Measurements from ENCODE around the gene NT5DC4. TPM values are rescaled to one million over a fixed set of nuclear protein-coding genes. Genes with fewer than 3 reads are reported as not detected.

Gene NT5DC4
- total RNA-seq, 1 experiment from 2014 or later, result 0.22 TPM

- ChIA-PET RAD21 (ENCODE audit: low non-redundant PET in 1 of 2, low total read pairs in 2 of 2, uncharacterized antibody in 2 of 2, unreplicated experiment in 2 of 2) (no interaction called here), POLR2A (no interaction called here), CTCF (interaction anchor here (1.0 to 1.7 kb wide), 3 partner anchors 8 to 201 kb away, joined by 4 to 5 read pairs (median 4); no protein-coding TSS in a partner anchor)
- H3K79me2 ChIP-seq (ENCODE audit: insufficient read depth, low read length), result no peaks in the 10 kb centered on the region
- no peak overlapping the region for H3K9ac ChIP-seq (ENCODE audit: low read length)
- no peak overlapping the region for H3K4me2 ChIP-seq (ENCODE audit: low read length)
- no peak overlapping the region for H3K4me3 ChIP-seq (replicated peaks in 1 of 2; ENCODE audit: low read depth in 1 of 2, low read length in 2 of 2)
- TF ChIP-seq ZNF274 (IDR thresholded peaks at IDR 0.05; ENCODE audit: low read depth, low read length), result no peak
- TF ChIP-seq JUND (IDR thresholded peaks at IDR 0.05), result no peak
- TF ChIP-seq YY1 (IDR thresholded peaks at IDR 0.05; ENCODE audit: extremely low read depth, insufficient replicate concordance, low read depth, low read length), result no peak
- TF ChIP-seq EGR1 (IDR thresholded peaks at IDR 0.05; ENCODE audit: low read depth), result no peak
- TF ChIP-seq, protein P1, sequence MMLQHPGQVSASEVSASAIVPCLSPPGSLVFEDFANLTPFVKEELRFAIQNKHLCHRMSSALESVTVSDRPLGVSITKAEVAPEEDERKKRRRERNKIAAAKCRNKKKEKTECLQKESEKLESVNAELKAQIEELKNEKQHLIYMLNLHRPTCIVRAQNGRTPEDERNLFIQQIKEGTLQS (IDR thresholded peaks at IDR 0.05), result no peak
- H3K36me3 ChIP-seq (ENCODE audit: control insufficient read depth in 1 of 2, insufficient read depth in 2 of 2, low read length in 2 of 2), result peaks cover 41 to 44% of the 10 kb centered on the region in 2 experiments
- no peak overlapping the region for H2AFZ ChIP-seq (ENCODE audit: low read depth, low read length, poor library complexity, severe bottlenecking)
- H3K9me3 ChIP-seq (ENCODE audit: control insufficient read depth in 1 of 2, insufficient read depth in 1 of 2, low read depth in 1 of 2, low read length in 2 of 2), result no peaks in the 10 kb centered on the region
- H3K27me3 ChIP-seq (ENCODE audit: insufficient read depth, low read length), result no peaks in the 10 kb centered on the region
- intact Hi-C loops (cut with micrococcal nuclease), result no loop called here
- DNase-seq (ENCODE audit: low read depth, low spot score) (no peak), ATAC-seq (no peak)
- BruUV-seq (replicated peaks), result no TSS peak
- H3K9me2 ChIP-seq (ENCODE audit: insufficient read depth), result no peaks in the 10 kb centered on the region
- H3K4me1 ChIP-seq (ENCODE audit: control insufficient read depth in 1 of 2, insufficient read depth in 2 of 2, low read length in 2 of 2), result peaks cover 15 to 23% of the 10 kb centered on the region in 2 experiments
- H3K27ac ChIP-seq (ENCODE audit: low read depth, low read length), result no peak overlapping the region
- no peaks in the 10 kb centered on the region for H4K20me1 ChIP-seq (ENCODE audit: insufficient read depth)
Measured at GRCh38 chr2:112740527-112740926, 19.7 kb downstream of the NT5DC4 start.

DNA sequence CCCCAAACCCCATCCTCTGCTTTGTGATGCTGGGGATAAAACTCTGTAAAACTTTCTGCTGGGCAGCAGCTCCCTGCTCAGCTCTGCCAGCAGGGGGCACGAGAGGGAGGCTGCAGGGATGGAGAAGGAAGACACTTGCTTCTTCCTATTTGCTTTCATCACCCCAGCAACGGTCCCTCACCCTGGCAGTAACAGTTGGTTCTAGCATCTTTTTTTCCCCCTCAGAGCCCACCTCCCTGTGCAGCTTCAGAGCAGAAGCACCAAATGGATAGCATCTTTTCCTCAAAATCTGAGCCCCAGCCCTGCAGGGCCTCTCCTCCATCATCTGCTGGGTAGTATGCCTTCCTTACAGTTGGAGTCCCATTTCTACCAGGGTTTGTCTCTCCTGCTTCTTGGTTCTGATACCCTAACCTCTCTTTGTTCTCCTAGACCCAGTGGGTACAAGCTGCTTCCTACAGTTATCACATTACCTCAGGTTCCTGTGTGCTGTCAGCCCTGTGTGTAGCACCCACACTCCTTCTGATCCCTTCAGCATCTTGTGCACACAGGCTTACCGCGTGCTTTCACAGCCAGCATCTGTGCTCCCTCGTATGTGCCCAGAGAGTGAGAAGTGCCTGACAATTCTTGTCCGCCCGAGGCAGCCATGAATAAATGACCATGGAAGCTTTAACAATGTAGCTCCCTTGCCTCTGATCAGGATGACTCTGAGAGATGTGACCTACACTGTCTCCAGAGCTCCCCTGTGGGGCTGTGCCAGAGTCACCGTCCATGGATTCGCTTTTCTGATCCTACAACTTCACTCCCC, 29.1 kb downstream of the NT5DC4 start:
- Histone ChIP-seq H3K4me1 (ENCODE audit: control insufficient read depth in 1 of 2, insufficient read depth in 2 of 2, low read length in 2 of 2) (no peaks in the 10 kb centered on the region), H3K9me2 (ENCODE audit: insufficient read depth) (no peaks in the 10 kb centered on the region), H3K9me3 (ENCODE audit: control insufficient read depth in 1 of 2, insufficient read depth in 1 of 2, low read depth in 1 of 2, low read length in 2 of 2) (no peaks in the 10 kb centered on the region), H3K27me3 (ENCODE audit: insufficient read depth, low read length) (no peaks in the 10 kb centered on the region), H3K36me3 (ENCODE audit: control insufficient read depth in 1 of 2, insufficient read depth in 2 of 2, low read length in 2 of 2) (peaks cover 24 to 26% of the 10 kb centered on the region in 2 experiments), H3K4me3 (replicated peaks in 1 of 2; ENCODE audit: low read depth in 1 of 2, low read length in 2 of 2) (no peak overlapping the region), H4K20me1 (ENCODE audit: insufficient read depth) (no peaks in the 10 kb centered on the region), H3K79me2 (ENCODE audit: insufficient read depth, low read length) (peaks cover 33% of the 10 kb centered on the region), H3K9ac (ENCODE audit: low read length) (no peak overlapping the region), H2AFZ (ENCODE audit: low read depth, low read length, poor library complexity, severe bottlenecking) (no peak overlapping the region), H3K4me2 (ENCODE audit: low read length) (no peak overlapping the region), H3K27ac (ENCODE audit: low read depth, low read length) (no peak overlapping the region)
- ChIA-PET CTCF (interaction anchor here (0.9 to 5.8 kb wide), 8 partner anchors 10 to 209 kb away, joined by 3 to 86 read pairs (median 6); no protein-coding TSS in a partner anchor), RAD21 (ENCODE audit: low non-redundant PET in 1 of 2, low total read pairs in 2 of 2, uncharacterized antibody in 2 of 2, unreplicated experiment in 2 of 2) (interaction anchor here (1.1 to 2.5 kb wide), 4 partner anchors 131 to 209 kb away, joined by 4 to 11 read pairs (median 7); no protein-coding TSS in a partner anchor), POLR2A (interaction anchor here (1.8 kb wide), 1 partner anchor 192 kb away, joined by 6 read pairs; no protein-coding TSS in a partner anchor)
- intact Hi-C loops (cut with micrococcal nuclease), result loop anchor here (1.0 to 2.0 kb wide), 3 partner anchors 135 to 209 kb away; no protein-coding TSS in a partner anchor
- BruUV-seq (replicated peaks), result no TSS peak
- TF ChIP-seq EGR1 (IDR thresholded peaks at IDR 0.05; ENCODE audit: low read depth), result no peak
- TF ChIP-seq CTCF (IDR thresholded peaks at IDR 0.05 in 2 of 3, conservative IDR thresholded peaks at IDR 0.05 in 1 of 3; ENCODE audit: borderline replicate concordance in 1 of 3, insufficient read depth in 1 of 3, low read depth in 2 of 3, low read length in 2 of 3), result peak; percentile 83 to 96 (median 92)
- no peak for TF ChIP-seq FOSL1 (IDR thresholded peaks at IDR 0.05; ENCODE audit: low read depth)
- no peak for TF ChIP-seq EZH2 (IDR thresholded peaks at IDR 0.05)
- TF ChIP-seq CBX3 (IDR thresholded peaks at IDR 0.05; ENCODE audit: low read depth), result 0 out of 2 replicates have a peak, but pooled peaks have one; percentile 16
- TF ChIP-seq ZNF274 (IDR thresholded peaks at IDR 0.05; ENCODE audit: low read depth, low read length), result no peak
- TF ChIP-seq RAD21 (IDR thresholded peaks at IDR 0.05; ENCODE audit: low read depth), result peak; percentile 81
- TF ChIP-seq SIN3A (IDR thresholded peaks at IDR 0.05; ENCODE audit: low read depth), result no peak
- no peak for TF ChIP-seq ZBTB33 (IDR thresholded peaks at IDR 0.05; ENCODE audit: extremely low read depth, insufficient replicate concordance, low read length)
- DNase-seq (ENCODE audit: low read depth, low spot score) (no peak), ATAC-seq (peak; percentile 94)
